RWPE2 (cell line): Measurements from ENCODE around the gene CFAP58.

Experiments used
- ATAC-seq: fragments of 200-7000 bp; cut with Tn5 transposase; 3 replicates; pipeline ENCODE4 v1.9.1; 2021; ENCODE audit warnings: low read depth
- DNase-seq: peaks from one replicate; pipeline ENCODE4 v3.0.0-alpha.2; 2020; ENCODE audit warnings: low spot score
- H3K27ac ChIP-seq: fragments of 450-650 bp; 2 replicates; pipeline ENCODE4 v1.5.1; 2017; ENCODE audit warnings: mild to moderate bottlenecking; ENCODE audit not compliant: poor library complexity, severe bottlenecking
- H3K27me3 ChIP-seq: fragments of 250-450 bp; sonication (Bioruptor Pico); 2 replicates; pipeline ENCODE4 v1.5.1; 2021; ENCODE audit warnings: mild to moderate bottlenecking, moderate library complexity; ENCODE audit not compliant: insufficient read depth, poor library complexity, severe bottlenecking
- H3K36me3 ChIP-seq: fragments of 250-450 bp; sonication (Bioruptor Pico); 2 replicates; pipeline ENCODE4 v1.5.1; 2020; ENCODE audit warnings: low read depth, mild to moderate bottlenecking, moderate library complexity
- H3K4me1 ChIP-seq: fragments of 250-450 bp; sonication (Bioruptor Pico); 2 replicates; pipeline ENCODE4 v1.5.1; 2021; ENCODE audit warnings: mild to moderate bottlenecking, moderate library complexity; ENCODE audit not compliant: insufficient read depth, poor library complexity, severe bottlenecking
- H3K4me3 ChIP-seq: fragments of 250-450 bp; sonication (Bioruptor Pico); 2 replicates; pipeline ENCODE4 v1.5.1; 2021; ENCODE audit warnings: mild to moderate bottlenecking, moderate library complexity; ENCODE audit not compliant: severe bottlenecking
- H3K9me3 ChIP-seq: fragments of 250-450 bp; sonication (Bioruptor Pico); 2 replicates; pipeline ENCODE4 v1.5.1; 2021; ENCODE audit warnings: mild to moderate bottlenecking, moderate library complexity; ENCODE audit not compliant: severe bottlenecking
- TF ChIP-seq, protein P1 (sequence below): fragments of 450-650 bp; IDR thresholded peaks from one replicate; pipeline ENCODE4 v1.5.1; 2017; ENCODE audit warnings: mild to moderate bottlenecking, moderate library complexity; ENCODE audit not compliant: poor library complexity, severe bottlenecking

CFAP58 gene

DNA sequence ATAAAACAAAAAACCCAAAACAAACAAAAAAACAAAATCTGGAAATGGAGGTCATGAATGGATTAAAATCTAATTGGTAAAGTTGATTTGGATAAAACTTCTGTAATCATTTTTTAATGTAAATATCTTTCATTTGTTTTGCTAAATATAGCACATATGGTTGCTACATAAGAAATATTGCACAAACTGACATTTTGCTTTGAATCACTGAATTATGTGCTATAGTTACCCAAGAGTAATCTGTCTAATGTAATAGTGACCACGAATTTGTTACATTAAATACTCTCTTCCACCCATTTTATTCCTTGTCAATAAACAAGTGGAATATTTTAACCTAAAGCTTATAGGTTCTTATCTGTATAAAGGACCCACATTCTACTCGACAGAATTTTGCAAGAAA lies 6.2 kb downstream of the CFAP58 start:
- Histone ChIP-seq H3K4me3 (no peak overlapping the region), H3K4me1 (no peaks in the 10 kb centered on the region), H3K27me3 (peaks cover 2% of the 10 kb centered on the region), H3K36me3 (no peaks in the 10 kb centered on the region), H3K9me3 (peaks cover 2% of the 10 kb centered on the region), H3K27ac (no peak overlapping the region)
- DNase-seq (no peak), ATAC-seq (no peak)
- TF ChIP-seq, protein P1, sequence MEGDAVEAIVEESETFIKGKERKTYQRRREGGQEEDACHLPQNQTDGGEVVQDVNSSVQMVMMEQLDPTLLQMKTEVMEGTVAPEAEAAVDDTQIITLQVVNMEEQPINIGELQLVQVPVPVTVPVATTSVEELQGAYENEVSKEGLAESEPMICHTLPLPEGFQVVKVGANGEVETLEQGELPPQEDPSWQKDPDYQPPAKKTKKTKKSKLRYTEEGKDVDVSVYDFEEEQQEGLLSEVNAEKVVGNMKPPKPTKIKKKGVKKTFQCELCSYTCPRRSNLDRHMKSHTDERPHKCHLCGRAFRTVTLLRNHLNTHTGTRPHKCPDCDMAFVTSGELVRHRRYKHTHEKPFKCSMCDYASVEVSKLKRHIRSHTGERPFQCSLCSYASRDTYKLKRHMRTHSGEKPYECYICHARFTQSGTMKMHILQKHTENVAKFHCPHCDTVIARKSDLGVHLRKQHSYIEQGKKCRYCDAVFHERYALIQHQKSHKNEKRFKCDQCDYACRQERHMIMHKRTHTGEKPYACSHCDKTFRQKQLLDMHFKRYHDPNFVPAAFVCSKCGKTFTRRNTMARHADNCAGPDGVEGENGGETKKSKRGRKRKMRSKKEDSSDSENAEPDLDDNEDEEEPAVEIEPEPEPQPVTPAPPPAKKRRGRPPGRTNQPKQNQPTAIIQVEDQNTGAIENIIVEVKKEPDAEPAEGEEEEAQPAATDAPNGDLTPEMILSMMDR: no peak

DNA sequence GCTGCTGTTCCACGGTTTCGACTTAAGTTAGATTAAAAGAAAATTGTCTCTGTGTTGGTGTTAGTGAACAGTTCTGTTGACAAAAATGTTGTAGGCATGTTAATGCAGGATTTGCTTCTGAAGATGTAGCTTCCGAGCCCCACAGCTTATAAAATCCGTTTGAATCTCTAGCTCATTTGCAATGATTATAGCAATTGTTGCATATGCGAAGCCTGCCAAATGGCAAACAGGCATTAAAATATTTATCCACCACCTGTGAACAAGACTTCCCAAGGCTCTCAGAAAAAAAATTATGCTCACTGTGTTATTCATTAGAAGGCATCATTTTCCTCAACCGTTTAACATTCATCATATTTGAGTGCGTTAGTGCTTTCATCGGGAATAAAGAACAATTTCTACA lies 14.3 kb downstream of the CFAP58 start:
- ATAC-seq: no peak
- Histone ChIP-seq H3K9me3 (peaks cover 2% of the 10 kb centered on the region), H3K27me3 (peaks cover 22% of the 10 kb centered on the region), H3K27ac (no peak overlapping the region), H3K36me3 (no peaks in the 10 kb centered on the region), H3K4me3 (no peak overlapping the region), H3K4me1 (no peaks in the 10 kb centered on the region)
- TF ChIP-seq, protein P1: no peak
- DNase-seq: no peak

DNA sequence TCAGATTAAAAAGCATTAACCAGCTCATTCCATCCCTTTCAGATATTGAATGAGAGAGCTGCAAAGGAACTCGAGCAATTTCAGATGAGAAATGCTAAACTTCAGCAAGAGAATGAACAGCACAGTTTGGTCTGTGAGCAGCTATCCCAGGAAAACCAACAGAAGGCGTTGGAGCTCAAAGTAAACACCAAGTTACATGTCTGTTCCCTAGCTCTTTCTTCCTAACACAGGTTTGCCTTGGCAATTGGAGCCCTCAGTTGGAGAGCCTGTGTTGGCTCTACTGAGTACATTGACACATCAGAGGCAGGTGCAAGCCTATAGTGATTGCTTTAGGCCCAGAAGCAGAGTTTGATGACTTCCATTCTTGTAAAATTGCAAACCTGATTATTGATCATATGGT lies 14.7 kb downstream of the CFAP58 start:
- TF ChIP-seq, protein P1: no peak
- Histone ChIP-seq H3K36me3 (no peaks in the 10 kb centered on the region), H3K27ac (no peak overlapping the region), H3K4me3 (no peak overlapping the region), H3K9me3 (peaks cover 2% of the 10 kb centered on the region), H3K27me3 (peaks cover 22% of the 10 kb centered on the region), H3K4me1 (no peaks in the 10 kb centered on the region)
- DNase-seq (no peak), ATAC-seq (no peak)

DNA sequence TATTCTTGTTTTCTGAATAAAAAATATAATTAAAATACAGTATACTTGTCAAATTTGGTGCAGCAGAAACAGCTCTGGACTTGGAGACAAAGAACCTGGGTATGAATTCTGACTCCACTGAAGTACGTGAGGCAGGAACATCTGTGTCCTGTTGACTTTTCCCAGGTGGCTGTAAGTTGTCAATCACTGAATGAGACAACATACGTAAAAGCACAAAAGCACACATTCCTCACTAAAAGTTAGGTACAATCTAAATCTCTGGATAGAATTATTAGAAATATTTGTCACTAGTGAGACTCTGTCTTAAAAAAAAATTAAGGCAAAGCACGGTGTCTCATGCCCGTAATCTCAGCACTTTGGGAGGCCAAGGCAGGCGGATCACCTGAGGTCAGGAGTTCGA lies 18.1 kb downstream of the CFAP58 start:
- TF ChIP-seq, protein P1: no peak
- H3K27me3 ChIP-seq: peaks cover 22% of the 10 kb centered on the region
- H3K9me3 ChIP-seq: peaks cover 2% of the 10 kb centered on the region
- no peak overlapping the region for H3K27ac ChIP-seq
- H3K4me3 ChIP-seq: no peak overlapping the region
- DNase-seq: no peak
- H3K36me3 ChIP-seq: no peaks in the 10 kb centered on the region
- ATAC-seq: no peak
- no peaks in the 10 kb centered on the region for H3K4me1 ChIP-seq

DNA sequence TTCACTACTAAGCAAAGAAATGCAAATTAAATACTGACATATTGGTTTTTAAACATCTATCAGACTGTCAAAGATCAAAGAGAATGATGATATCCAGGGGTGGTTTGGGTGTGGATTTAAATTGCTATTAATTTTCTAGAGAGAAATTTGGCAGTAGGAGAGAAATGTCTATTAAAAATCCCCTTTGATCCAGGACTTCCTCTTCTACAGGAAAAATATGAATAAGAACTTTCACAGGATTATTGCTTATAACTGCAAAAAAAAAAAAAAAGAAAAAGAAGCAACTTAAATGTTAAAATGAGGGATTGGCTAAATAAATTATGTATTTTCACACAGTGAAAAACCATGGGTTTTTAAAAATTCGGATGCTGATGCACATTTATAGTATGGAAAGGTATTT lies 21.0 kb downstream of the CFAP58 start:
- TF ChIP-seq, protein P1: no peak
- DNase-seq: no peak
- no peak overlapping the region for H3K4me3 ChIP-seq
- H3K36me3 ChIP-seq: no peaks in the 10 kb centered on the region
- H3K9me3 ChIP-seq: peaks cover 2% of the 10 kb centered on the region
- no peaks in the 10 kb centered on the region for H3K4me1 ChIP-seq
- no peak overlapping the region for H3K27ac ChIP-seq
- H3K27me3 ChIP-seq: peaks cover 10% of the 10 kb centered on the region
- no peak for ATAC-seq
